Measurements from ENCODE around the gene MDC1. TPM values are rescaled to one million over a fixed set of nuclear protein-coding genes. Genes with fewer than 3 reads are reported as not detected.

MDC1 gene
- polyA plus RNA-seq, 1 donor from 2014 or later, result 8.1 TPM

DNA sequence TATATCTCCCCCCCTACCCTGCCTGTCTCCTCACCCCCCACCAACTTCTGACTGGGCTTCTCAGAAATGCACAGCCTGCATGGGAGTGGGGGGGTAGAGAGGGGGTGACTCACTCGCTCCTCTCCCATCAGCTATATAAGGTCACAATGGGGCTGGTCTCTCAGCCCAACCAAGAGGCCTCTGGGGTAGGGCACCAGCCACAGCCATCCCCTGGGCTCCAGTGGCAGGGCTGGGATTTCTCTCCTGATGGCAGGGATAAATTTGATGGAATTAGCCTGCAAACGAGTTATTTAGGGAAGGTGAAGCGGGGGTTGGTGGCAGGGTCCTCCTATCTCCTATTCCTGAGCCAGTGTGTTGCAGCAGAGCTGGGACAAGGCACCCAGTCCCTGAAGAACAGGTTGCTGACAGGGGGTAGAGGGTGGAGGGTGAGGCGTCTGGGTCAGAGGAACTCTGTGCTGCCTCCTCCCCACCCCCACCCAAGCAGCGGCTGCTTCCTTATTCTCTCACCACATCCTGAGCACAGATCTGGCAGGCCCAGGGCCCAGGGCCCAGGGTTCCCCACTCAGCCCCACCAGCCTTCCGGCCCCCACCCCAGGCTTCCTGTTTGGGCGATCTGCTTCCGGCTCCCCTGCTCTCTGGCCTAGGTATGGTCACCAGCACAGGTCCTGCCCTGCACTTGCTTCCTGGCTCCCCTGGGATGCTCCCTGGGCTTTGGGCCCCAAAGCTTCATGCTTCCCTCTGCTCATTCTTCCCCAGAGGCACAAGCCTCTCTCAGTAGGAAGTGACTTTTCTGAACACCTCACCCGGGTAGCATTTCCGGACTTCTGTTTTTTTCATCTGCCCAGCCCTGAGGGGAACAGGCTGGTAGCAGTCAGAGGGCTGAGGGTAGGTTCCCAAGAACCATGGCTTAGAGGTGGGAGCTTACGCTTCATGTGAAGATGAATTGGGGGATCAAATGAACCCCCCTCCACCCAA, 34.7 kb downstream of the MDC1 start:
- Histone ChIP-seq H3K79me2 (replicated peaks; ENCODE audit: insufficient read depth, low read length) (peaks cover 69% of the 10 kb centered on the region), H3K9ac (ENCODE audit: low read length) (peak overlapping the region; percentile 100), H3K9me3 (ENCODE audit: low read length) (no peaks in the 10 kb centered on the region), H3K36me3 (ENCODE audit: insufficient read depth, low read length) (no peaks in the 10 kb centered on the region), H3K4me3 (ENCODE audit: low read length) (peak overlapping the region; percentile 99), H3F3A (ENCODE audit: insufficient read depth, low read length, poor library complexity, severe bottlenecking) (no peaks in the 10 kb centered on the region), H3K9me2 (ENCODE audit: insufficient read depth, low read length) (no peaks in the 10 kb centered on the region), H3K27ac (ENCODE audit: low read length) (no peak overlapping the region), H3K4me2 (ENCODE audit: low read length) (peak overlapping the region; percentile 94), H3K27me3 (ENCODE audit: insufficient read depth, low read depth, low read length) (no peaks in the 10 kb centered on the region), H2AFZ (ENCODE audit: low read depth, low read length) (no peak overlapping the region), H4K20me1 (ENCODE audit: insufficient read depth) (peaks cover 46% of the 10 kb centered on the region)
- TF ChIP-seq REST (IDR thresholded peaks at IDR 0.05; ENCODE audit: borderline replicate concordance) (no peak), RAD21 (conservative IDR thresholded peaks at IDR 0.05) (no peak), POLR2AphosphoS5 (IDR thresholded peaks at IDR 0.05) (no peak), MXI1 (conservative IDR thresholded peaks at IDR 0.05; ENCODE audit: poor library complexity, severe bottlenecking) (no peak)

DNA sequence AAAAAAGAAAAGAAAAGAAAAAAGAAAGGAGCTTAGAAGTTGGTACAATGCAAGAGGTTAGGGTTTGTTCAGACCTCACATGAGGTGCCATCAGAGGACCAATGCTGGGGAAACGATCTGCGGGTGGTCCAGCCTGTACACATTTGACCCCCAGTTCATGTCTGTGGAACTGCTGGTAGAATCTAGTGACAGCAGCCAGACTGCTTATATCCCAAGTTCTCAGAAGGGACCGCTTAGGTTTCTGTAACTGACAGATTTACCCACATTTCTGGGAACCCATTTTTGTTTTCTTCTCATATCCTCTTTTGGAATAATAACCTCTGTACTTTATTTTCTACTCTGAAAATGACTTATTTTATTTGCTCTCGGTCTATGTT, 35.3 kb downstream of the MDC1 start:
- Histone ChIP-seq H4K20me1 (ENCODE audit: insufficient read depth) (peaks cover 46% of the 10 kb centered on the region), H2AFZ (ENCODE audit: low read depth, low read length) (no peak overlapping the region), H3K36me3 (ENCODE audit: insufficient read depth, low read length) (no peaks in the 10 kb centered on the region), H3F3A (ENCODE audit: insufficient read depth, low read length, poor library complexity, severe bottlenecking) (no peaks in the 10 kb centered on the region), H3K4me3 (ENCODE audit: low read length) (peak overlapping the region; percentile 99), H3K9me3 (ENCODE audit: low read length) (no peaks in the 10 kb centered on the region), H3K79me2 (replicated peaks; ENCODE audit: insufficient read depth, low read length) (peaks cover 63% of the 10 kb centered on the region), H3K27ac (ENCODE audit: low read length) (no peak overlapping the region), H3K4me2 (ENCODE audit: low read length) (peak overlapping the region; percentile 94), H3K27me3 (ENCODE audit: insufficient read depth, low read depth, low read length) (no peaks in the 10 kb centered on the region), H3K9me2 (ENCODE audit: insufficient read depth, low read length) (no peaks in the 10 kb centered on the region), H3K9ac (ENCODE audit: low read length) (peak overlapping the region; percentile 100)
- TF ChIP-seq RAD21 (conservative IDR thresholded peaks at IDR 0.05) (no peak), EP300 (conservative IDR thresholded peaks at IDR 0.05; ENCODE audit: poor library complexity, severe bottlenecking) (no peak), TAF1 (IDR thresholded peaks at IDR 0.05; ENCODE audit: low read depth) (no peak), MXI1 (conservative IDR thresholded peaks at IDR 0.05; ENCODE audit: poor library complexity, severe bottlenecking) (no peak), EZH2 (IDR thresholded peaks at IDR 0.05; ENCODE audit: borderline replicate concordance, insufficient read depth, low read length, poor library complexity, severe bottlenecking) (no peak), SMC3 (conservative IDR thresholded peaks at IDR 0.05; ENCODE audit: poor library complexity) (no peak), REST (IDR thresholded peaks at IDR 0.05; ENCODE audit: borderline replicate concordance) (no peak), CTCF (IDR thresholded peaks at IDR 0.05; ENCODE audit: poor library complexity, severe bottlenecking) (no peak), POLR2AphosphoS5 (IDR thresholded peaks at IDR 0.05) (no peak)

Measured in neural cell (in vitro differentiated cells).